Right renal cortex interstitium (tissue), 3 donors: ENCODE results near the gene FMN1. TPM values are rescaled to one million over a fixed set of nuclear protein-coding genes. Genes with fewer than 3 reads are reported as not detected.

Source experiments
- DNase-seq, 3 donors: peaks; one replicate each; pipeline ENCODE4 v3.0.0-alpha.2; 2013; ENCODE audit warnings: low read depth in 3 of 3, low spot score in 2 of 3
- polyA plus RNA-seq, 3 donors: library from polyadenylated mRNA; unstranded; fragments of 120-200 nt; gene quantifications; one replicate each; pipeline ENCODE4 v1.2.1, GENCODE V29; 2013; ENCODE audit not compliant: insufficient read length in 3 of 3

FMN1 gene
- polyA plus RNA-seq, 3 donors, result 14.2 to 18.6 (median 16.4) TPM

- DNase-seq, result no peak
Observed at GRCh38 chr15:33125894-33126537, 68.5 kb downstream of the FMN1 start.

DNA sequence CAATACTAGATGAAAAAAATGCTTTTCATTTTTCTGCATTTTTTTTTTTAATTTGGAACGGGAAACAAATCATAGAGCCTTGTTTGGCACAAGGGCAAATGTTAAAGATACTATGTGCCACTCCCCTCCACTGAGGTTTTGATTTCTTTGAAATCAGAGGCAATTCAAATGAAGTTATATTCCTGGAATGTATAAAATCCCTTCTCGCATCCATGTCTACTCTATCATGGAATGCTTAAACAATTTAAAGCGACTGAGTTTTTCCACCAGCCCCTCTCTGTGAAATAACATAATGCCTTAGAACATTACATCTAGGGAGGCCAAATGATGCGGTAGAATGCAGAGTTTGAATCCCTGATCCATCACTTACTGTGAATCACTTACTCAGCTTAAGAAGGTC lies 69.7 kb downstream of the FMN1 start:
- no peak for DNase-seq

- no peak for DNase-seq
Observed at GRCh38 chr15:33124279-33124678, 70.2 kb downstream of the FMN1 start.

GRCh38 chr15:33119865-33120264 lies 74.6 kb downstream of the FMN1 start:
- DNase-seq, result no peak

DNA sequence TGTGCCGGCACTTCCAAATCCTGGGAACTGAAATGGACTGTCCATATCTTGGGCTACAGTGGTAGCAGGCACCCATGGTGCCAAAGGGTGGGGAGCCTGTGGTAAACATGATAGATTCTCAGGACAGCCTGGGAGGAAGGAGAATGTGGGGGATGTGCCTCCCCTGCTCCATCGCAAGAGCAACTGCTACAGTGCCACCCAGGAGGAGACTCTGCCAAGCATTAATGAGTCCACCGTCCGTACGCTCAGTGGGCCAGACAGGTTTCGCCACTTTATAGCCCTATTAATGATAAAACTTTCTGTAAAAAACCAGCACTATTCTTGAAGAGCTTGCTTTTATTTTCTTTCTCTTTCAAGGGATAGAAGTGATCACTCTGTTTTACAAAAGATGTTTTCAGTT lies 75.2 kb downstream of the FMN1 start:
- no peak for DNase-seq

DNA sequence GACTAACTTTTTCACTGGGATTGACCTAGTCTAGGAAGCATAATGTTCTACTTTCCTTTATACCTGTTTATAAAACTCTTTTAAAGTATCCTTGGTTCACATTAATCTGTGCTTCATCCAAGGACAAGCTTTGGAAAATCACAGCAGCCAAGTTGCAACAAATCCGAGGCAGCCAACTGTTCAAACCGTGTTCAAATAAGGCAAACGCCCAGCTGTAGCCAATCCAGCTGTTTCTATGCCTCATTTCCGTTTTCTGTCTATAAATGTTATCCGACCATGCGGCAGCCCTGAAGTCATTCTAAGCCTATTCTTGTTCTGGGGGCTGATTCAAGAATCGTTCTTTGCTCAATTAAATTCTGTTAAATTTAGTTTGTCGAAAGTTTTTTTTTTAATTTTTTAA lies 78.3 kb downstream of the FMN1 start:
- DNase-seq, result no peak

- DNase-seq, result no peak
Observed at GRCh38 chr15:33115191-33115861, 79.2 kb downstream of the FMN1 start.

DNA sequence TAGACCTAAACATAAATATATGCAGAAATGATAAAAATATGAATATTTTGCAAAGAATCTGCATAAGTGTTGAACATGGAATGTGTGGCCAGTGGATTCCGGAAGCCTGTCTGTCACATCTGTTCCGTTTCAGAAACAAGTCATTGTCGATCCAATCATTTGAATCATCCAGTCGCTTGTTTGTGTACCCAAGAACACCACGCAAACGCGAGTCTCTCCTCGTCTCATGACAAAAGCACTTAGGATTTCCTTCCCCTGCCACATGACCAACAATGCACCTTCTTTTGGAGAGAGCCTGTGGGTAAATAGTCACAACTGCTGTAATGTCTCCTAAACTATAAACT lies 80.2 kb downstream of the FMN1 start:
- DNase-seq, result no peak

DNA sequence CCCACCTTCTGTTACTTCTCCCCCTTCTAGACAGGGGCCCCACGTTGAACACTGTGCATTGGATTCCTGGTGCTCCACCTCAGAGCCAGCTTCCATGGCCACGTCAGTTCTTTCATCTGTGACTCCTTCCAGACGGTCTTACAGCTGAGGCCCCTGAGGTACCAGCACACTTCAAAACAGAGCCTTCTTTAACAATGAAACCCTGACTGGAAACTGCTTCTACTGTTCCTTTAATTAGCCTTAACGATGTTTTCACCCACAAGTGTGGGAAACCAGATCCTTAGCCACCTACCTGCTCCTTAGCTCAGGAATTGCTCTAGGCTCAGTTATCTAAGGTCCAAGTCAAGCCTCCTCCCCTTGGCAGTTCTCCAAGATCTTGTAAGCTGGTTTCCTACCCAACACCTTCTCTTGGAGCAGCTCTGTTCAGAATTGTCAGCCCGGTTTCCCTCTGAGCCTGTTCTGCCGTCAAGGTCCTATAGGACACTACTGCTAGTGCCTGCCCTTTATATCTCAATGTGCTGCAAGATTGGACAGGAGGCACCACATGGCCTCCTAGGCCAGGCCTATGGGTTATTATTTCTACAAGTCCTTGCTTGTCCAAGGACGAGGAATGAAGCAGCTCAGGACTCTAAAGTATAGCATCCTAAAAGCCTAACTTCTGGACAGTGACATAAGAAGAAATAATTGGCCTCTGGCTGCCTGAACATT lies 80.7 kb downstream of the FMN1 start:
- DNase-seq, result no peak

DNA sequence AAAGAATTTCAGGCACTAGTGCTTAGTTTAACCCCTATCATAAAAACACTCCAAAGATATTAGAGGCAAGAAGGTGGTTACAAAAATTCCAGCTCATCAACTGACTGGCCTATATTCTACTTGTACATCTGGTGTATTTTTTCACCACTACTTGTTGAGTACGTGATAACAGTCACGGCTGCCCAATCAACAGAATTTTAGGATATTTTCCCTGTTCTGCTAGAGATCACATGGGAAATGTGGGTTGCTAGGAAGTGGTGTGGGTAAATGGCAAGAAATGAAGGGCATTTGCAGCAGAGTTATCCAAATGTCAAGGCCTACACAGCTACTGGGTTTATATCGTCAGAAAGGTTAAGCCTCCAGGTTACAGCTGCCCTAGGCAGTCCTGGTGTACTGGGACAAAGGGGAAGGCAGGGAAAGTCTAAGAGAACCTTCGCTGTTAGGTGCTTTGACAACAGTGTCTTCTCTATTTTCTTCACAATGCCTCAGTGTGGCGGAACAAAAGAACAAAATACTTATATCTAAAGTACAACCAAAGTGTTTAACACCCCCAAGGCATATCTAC lies 81.9 kb downstream of the FMN1 start:
- no peak for DNase-seq

- DNase-seq, result no peak
Observed at GRCh38 chr15:33111041-33111451, 83.5 kb downstream of the FMN1 start.

- DNase-seq, result no peak
Observed at GRCh38 chr15:33109345-33109744, 85.2 kb downstream of the FMN1 start.

GRCh38 chr15:33108518-33108917 lies 86.0 kb downstream of the FMN1 start:
- DNase-seq, result no peak

DNA sequence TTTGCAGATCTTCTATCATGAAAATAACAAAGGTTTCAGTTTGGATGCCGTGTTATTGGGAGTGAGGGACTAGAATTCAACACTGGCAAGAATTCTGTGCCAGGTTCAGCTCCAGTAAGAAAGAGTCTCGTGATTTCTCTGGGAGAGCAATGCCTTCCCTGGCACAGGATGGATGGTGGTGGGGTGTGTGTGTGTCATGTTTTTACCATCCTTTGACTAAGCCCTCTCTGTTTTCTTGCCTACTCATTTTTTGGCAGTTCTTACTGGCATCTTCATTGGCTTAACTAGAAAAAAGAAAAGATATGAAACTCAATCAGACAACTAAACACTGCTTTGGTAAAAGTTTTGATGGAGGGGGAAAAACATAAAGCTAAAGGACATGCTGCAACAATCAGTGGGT lies 86.6 kb downstream of the FMN1 start:
- DNase-seq, result no peak

GRCh38 chr15:33104212-33104611 lies 90.3 kb downstream of the FMN1 start:
- no peak for DNase-seq

DNA sequence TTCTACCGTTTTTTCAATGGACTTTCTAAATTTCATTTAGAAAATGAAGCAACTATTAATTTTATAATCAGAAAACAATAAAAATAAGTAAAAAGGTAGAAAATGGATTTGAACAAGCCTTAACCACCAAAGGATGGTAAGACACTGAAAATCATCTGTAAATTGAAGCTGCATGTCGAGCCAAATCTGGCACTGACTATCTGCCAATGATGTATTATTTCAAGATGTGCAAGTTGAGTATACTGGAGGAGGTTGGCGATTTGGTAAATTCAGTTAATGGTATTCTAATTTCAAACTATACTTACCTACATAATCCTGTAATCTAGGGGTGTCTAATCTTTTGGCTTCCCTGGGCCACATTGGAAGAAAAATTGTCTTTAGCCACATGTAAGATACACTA lies 93.5 kb downstream of the FMN1 start:
- DNase-seq, result no peak

- DNase-seq, result no peak
Observed at GRCh38 chr15:33100314-33100713, 94.2 kb downstream of the FMN1 start.

DNA sequence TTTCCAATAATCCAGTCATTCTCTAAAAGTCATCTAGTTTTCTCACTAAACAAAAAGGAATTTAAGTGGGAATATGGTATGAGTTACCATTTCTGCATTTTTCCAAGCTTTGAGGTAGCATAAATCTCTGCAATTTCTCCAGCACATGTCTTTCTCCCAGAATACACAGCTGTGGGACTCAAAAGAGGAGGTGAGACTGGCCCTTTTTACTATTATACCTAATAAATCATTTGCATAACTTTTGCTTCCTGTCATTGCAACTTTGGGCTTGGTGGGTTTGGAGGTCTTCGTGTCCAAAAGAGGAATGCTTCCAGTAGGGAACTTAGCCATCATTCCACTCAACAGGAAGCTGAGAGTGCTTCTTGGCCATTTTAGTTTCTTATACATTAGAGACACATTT lies 94.8 kb downstream of the FMN1 start:
- DNase-seq, result no peak

GRCh38 chr15:33099213-33099612 lies 95.3 kb downstream of the FMN1 start:
- DNase-seq, result no peak

- no peak for DNase-seq
Observed at GRCh38 chr15:33098094-33099058, 96.1 kb downstream of the FMN1 start.

- DNase-seq, result no peak
Observed at GRCh38 chr15:33096134-33096533, 98.4 kb downstream of the FMN1 start.
